RCC 7860 (cell line): ENCODE results near the gene TWIST2.

Experiments
- DNase-seq: peaks from one replicate; pipeline ENCODE4 v3.0.0-alpha.2; 2015; ENCODE audit warnings: low spot score
- FAIRE-seq: peaks from 2 replicates; lab custom pipeline; 2012; peaks lifted over from hg19 to GRCh38; lab: Jason Lieb, UNC

Gene TWIST2

DNA sequence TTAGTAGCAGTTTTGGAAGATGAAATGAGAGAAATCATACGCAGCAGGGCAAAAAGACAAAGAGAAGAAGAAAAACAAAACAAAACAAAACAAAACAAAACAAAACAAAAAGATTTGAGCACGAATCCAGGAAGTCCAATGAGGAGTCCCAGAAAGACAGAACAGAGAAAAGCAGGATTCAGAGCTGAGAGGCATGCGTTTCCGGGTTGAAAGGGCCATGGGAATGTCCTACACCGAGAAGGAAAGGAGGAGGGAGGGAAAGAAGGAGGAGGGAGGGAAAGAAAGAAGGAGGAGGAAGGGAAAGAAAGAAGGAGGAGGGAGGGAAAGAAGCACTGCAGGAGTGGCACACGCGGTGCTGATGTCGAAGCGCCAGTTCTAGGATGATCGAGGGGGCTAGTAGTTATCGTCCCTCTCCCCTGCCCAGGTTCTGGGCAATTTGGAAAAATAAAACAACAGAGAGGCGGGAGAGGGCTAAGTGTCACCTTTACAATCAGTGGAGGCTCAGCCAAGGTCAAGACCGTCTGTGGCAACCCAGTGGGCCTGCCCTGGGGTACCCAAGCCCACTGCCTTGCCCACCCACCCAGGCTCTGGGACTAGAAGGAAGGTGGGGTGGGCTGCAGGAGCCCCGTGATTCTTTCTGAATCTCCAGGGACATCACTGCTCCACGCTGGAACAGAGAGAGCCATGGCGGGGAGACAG lies 68.4 kb downstream of the TWIST2 start:
- DNase-seq = no peak
- no peak for FAIRE-seq

- FAIRE-seq (no peak), DNase-seq (no peak)
Observed at GRCh38 chr2:238916875-238917590, 69.1 kb downstream of the TWIST2 start.

DNA sequence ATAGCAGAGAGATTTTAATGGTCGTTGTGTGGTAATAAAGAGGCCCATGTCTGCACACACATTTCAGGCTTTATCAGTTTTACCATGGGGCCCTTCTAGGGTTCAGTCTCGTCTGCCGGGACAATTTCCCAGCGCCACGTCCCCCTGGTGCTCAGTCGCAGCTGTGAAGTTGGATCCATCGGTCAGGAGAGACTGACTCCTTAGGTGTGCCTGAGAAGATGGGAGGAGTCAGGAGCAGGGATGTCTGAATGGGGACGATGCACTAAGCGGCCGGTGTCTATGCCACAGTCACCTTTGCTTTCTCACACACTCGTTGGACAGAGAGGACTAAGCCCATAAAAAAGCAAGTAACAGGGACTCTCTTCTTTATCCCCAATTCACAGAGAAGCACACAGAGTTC lies 71.4 kb downstream of the TWIST2 start:
- DNase-seq (no peak), FAIRE-seq (no peak)

DNA sequence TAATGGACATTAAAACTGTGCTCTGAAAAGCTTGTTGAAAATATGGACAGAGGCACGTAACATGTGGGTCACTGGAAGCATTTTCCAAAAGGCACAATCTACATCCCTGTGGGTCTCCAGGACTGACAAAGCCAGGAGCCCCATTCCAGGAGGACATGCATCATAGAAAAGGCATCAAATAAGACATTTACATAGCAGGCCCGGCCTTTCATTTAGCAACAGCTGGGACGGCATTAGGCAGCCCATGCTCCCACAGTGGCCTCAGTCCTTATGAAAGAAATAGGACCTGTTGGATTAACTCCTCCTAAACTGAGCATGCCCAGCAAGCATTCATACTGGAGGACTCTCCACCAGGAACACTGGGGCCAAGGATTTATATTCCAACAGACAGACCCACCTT lies 72.2 kb downstream of the TWIST2 start:
- no peak for FAIRE-seq
- DNase-seq = no peak

DNA sequence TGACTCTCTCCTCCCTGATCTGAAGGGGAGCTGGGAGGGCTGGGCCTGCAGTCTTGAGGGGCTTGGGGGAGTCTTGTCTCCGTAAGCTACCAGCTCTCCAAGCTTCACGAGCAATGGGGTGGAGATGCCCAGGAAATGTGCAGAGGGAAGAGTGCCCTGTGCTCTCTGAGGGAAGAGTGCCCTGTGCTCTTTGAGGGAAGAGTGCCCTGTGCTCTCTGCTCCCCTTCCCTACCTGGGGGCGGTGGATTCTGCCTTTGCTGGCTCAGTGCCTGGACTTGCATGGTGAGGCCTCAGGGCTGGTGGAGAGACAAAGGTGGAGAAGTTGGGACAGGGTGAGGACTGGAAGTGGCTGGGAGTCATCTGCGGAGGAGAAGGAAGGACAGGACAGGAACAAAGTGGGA lies 72.7 kb downstream of the TWIST2 start:
- no peak for DNase-seq
- no peak for FAIRE-seq

- FAIRE-seq = no peak
- no peak for DNase-seq
Observed at GRCh38 chr2:238921259-238921658, 73.4 kb downstream of the TWIST2 start.

- FAIRE-seq (no peak), DNase-seq (no peak)
Observed at GRCh38 chr2:238921681-238922319, 73.9 kb downstream of the TWIST2 start.

GRCh38 chr2:238922435-238922834 lies 74.5 kb downstream of the TWIST2 start:
- DNase-seq (no peak), FAIRE-seq (no peak)

- FAIRE-seq = no peak
- no peak for DNase-seq
Observed at GRCh38 chr2:238924032-238924431, 76.1 kb downstream of the TWIST2 start.

GRCh38 chr2:238924796-238925195 lies 76.9 kb downstream of the TWIST2 start:
- FAIRE-seq = no peak
- no peak for DNase-seq

DNA sequence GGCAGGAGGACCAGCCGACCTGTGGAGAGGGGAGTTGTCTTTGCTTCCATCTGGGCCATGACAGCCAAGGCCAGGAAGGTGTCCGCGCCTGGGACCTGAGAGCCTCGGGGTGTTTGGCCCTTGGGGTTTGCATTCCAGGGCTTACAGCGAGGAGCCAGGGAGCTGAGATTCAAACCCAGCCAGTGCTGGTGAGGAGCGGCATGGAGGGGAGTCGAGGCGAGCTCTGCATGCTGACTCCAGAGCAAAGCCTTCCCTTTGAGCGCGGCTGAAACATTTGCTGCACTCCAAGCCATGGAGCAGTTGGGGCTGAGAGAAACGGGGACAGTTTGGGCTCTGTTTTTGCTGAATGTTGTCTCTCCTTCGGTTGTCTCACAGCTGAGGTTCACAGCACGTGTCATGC lies 77.4 kb downstream of the TWIST2 start:
- DNase-seq (no peak), FAIRE-seq (no peak)

- FAIRE-seq = no peak
Observed at GRCh38 chr2:238925816-238926521, 78.1 kb downstream of the TWIST2 start.

GRCh38 chr2:238926761-238927611 lies 79.1 kb downstream of the TWIST2 start:
- FAIRE-seq = no peak
- DNase-seq = no peak

More at GRCh38 chr2:238925816-238926521, 78.1 kb downstream of the TWIST2 start:
- no peak for DNase-seq

DNA sequence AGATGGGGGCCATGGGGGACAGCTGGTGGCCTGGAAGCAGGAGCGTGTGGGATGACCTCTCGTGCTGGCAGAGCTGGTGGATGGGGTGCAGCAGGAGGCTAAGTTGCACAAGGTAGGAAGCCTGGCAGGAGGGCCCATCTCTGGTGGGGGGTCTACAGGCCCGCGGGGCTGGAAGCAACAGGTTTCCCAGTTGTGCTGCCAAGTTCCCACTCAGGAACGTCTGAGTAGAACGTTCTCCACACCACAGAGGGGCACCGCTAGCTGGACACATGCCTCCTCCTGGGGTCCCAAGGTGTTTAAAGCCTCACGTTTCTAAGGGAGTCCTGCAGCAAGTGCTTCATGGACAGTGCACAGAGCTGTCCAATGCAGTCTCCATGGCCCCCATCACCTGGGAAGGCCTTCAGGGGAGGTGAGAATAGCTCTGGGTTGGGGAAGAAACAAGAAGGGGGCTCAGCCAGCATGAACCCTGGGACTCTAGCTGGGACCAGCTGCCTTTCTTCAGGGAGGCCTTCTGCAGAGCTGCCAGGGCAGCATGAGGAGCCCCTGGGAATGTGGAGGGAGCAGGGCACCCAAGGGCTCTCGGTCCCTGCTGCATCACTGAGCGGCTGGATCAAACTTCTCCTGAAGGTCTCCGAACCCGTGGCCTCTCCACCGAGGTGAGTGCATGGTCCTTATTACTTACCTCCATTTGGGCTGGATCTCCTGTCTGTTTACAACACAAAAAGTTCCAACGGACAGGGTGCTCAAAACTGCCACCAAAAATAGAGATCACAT lies 80.0 kb downstream of the TWIST2 start:
- DNase-seq (no peak), FAIRE-seq (no peak)

DNA sequence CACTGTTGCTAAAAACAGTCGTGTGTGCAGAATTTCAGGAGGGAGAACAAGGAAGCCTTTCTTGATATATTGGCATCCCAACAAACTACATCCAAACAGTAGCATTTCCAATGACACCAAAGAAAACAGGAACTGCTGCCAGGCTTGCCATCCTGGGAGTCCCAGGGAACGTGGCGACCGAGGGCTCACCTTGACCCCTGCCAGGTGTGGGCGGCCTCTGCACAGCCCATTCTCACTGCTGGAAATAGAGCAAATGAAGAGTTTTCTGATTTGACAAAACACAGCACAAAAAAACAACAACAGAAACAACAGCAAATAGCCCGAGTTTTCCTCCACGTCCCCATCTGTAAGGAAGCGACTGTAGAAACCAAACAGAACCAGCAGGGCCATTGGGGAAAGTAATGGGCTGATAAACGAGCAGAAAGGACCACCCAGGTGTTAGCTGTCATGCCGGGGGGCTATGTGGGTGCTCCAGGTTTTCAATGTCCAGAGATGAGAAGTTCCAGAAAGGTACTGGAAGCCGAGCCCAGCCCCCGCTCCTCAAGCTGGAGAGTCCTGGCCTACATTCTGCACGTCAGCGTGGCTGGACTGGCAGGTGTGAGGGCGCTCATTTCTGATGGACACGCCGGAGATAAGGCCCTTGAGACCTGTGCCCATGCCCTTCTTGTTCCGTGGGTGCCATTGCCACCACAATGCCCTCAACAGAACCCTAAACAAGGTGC lies 80.8 kb downstream of the TWIST2 start:
- no peak for DNase-seq
- no peak for FAIRE-seq

- FAIRE-seq (no peak), DNase-seq (no peak)
Observed at GRCh38 chr2:238929242-238930081, 81.6 kb downstream of the TWIST2 start.

GRCh38 chr2:238930216-238930615 lies 82.3 kb downstream of the TWIST2 start:
- no peak for DNase-seq
- no peak for FAIRE-seq
